PC-3 (cell line): Measurements from ENCODE around the gene CASS4. TPM values are rescaled to one million over a fixed set of nuclear protein-coding genes. Genes with fewer than 3 reads are reported as not detected.

Experiments
- ATAC-seq: fragments of 200-7000 bp; cut with Tn5 transposase; 2 replicates; pipeline ENCODE4 v1.9.1; 2020; ENCODE audit warnings: mild to moderate bottlenecking, moderate library complexity
- BruUV-seq: library from RNA; stranded (reverse); fragments of 400-500 nt; replicated peaks from 2 replicates; lab custom pipeline; 2021; lab: Mats Ljungman, UMichigan
- CTCF ChIA-PET: fragments of 300-600 bp; sonication (Branson Sonifier 250); formaldehyde crosslinking; loops from one replicate; lab custom pipeline; 2022; ENCODE audit warnings: antibody characterized with exemption; lab: Charles Lee
- POLR2A ChIA-PET: fragments of 300-600 bp; sonication (Branson Sonifier 250); formaldehyde crosslinking; loops from one replicate; lab custom pipeline; 2022; ENCODE audit warnings: antibody characterized with exemption; ENCODE audit not compliant: unreplicated experiment; lab: Charles Lee
- DNase-seq: peaks from one replicate; pipeline ENCODE4 v3.0.0-alpha.2; 2015
- H2AFZ ChIP-seq: fragments of 300-600 bp; sonication (generic); 2 replicates; pipeline ENCODE4 v1.6.0; 2016; ENCODE audit warnings: antibody characterized with exemption, low read length
- H3F3A ChIP-seq: fragments of 300-600 bp; sonication (generic); one replicate; pipeline ENCODE4 v1.6.0; 2017; ENCODE audit warnings: antibody characterized with exemption, low read length, control low read depth, mild to moderate bottlenecking; ENCODE audit not compliant: unreplicated experiment
- H3K27ac ChIP-seq: fragments of 300-600 bp; sonication (generic); 2 replicates; pipeline ENCODE4 v1.5.1; 2016; ENCODE audit warnings: mild to moderate bottlenecking, low read length
- H3K27me3 ChIP-seq: fragments of 300-600 bp; sonication (generic); 2 replicates; pipeline ENCODE4 v1.6.1; 2016; ENCODE audit warnings: low read length, mixed read lengths
- H3K36me3 ChIP-seq: fragments of 300-600 bp; sonication (generic); 2 replicates; pipeline ENCODE4 v1.6.1; 2016; ENCODE audit warnings: low read depth, mixed run types, low read length, mixed read lengths
- H3K4me1 ChIP-seq: fragments of 300-600 bp; sonication (generic); 2 replicates; pipeline ENCODE4 v1.5.1; 2016; ENCODE audit warnings: low read length; ENCODE audit not compliant: insufficient read depth
- H3K4me2 ChIP-seq: fragments of 300-600 bp; sonication (generic); 2 replicates; pipeline ENCODE4 v1.6.0; 2016; ENCODE audit warnings: low read length
- H3K4me3 ChIP-seq: fragments of 300-600 bp; sonication (generic); 2 replicates; pipeline ENCODE4 v1.5.1; 2016; ENCODE audit warnings: mild to moderate bottlenecking, low read length, mixed read lengths
- H3K79me2 ChIP-seq: fragments of 300-600 bp; sonication (generic); 2 replicates; pipeline ENCODE4 v1.6.1; 2017; ENCODE audit warnings: low read length, mixed read lengths
- H3K9ac ChIP-seq: fragments of 300-600 bp; sonication (generic); 2 replicates; pipeline ENCODE4 v1.6.0; 2016; ENCODE audit warnings: mild to moderate bottlenecking, low read length
- H3K9me2 ChIP-seq: fragments of 300-600 bp; sonication (generic); replicated peaks from 2 replicates; pipeline ENCODE4 v1.6.1; 2016; ENCODE audit warnings: mixed run types, low read length, mixed read lengths
- H3K9me3 ChIP-seq: fragments of 300-600 bp; sonication (generic); 2 replicates; pipeline ENCODE4 v1.6.1; 2016; ENCODE audit warnings: low read length, mixed read lengths
- H4K20me1 ChIP-seq: fragments of 300-600 bp; sonication (generic); 2 replicates; pipeline ENCODE4 v1.6.1; 2016; ENCODE audit warnings: low read length, mixed read lengths
- EZH2 ChIP-seq: fragments of 300-600 bp; sonication (generic); IDR thresholded peaks from one replicate; pipeline ENCODE4 v1.6.1; 2017; ENCODE audit warnings: antibody characterized with exemption, mild to moderate bottlenecking, low read length; ENCODE audit not compliant: unreplicated experiment
- EZH2phosphoT487 ChIP-seq: fragments of 300-600 bp; sonication (generic); IDR thresholded peaks from 2 replicates; pipeline ENCODE4 v1.6.1; 2018; ENCODE audit warnings: mild to moderate bottlenecking, antibody characterized with exemption, low read length, borderline replicate concordance
- intact Hi-C: fragments of 100-400 bp; cut with micrococcal nuclease; formaldehyde crosslinking; loops from 2 replicates; pipeline ENCODE4 v1.9.0; 2023
- total RNA-seq: library from RNA; depleted of rRNA; stranded (reverse); fragments of >200 nt; gene quantifications from 2 replicates; pipeline ENCODE4 v1.2.3, GENCODE V29; 2014
- TF ChIP-seq, protein P1 (sequence below): fragments of 300-600 bp; sonication (generic); conservative IDR thresholded peaks from 2 replicates; pipeline ENCODE4 v1.5.1; 2017; ENCODE audit warnings: antibody characterized with exemption, low read depth, mild to moderate bottlenecking, low read length

The CASS4 gene
- total RNA-seq, 1 experiment from 2014 or later = 0.04 TPM

DNA sequence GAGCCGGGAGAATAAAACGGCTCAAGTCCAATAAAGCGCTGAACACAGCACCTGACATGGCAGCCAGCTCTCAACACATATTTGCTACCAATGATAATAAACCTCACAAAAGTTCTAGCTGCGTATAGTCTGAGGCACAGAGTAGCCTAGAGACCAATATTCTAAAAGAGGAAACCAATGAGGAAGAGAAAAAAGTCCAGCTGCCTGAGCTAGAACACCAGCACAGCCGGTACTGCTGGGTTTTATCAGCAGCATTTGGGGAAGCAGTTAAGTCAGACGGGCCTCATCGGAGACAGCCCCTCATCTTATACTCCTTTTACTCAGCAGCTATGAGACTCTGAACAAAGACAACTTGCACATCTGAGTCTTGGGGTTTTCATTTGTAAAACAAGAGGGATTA is 53.9 kb downstream of the CASS4 start:
- Histone ChIP-seq H3K4me1 (peaks cover 17% of the 10 kb centered on the region), H3K4me3 (no peak overlapping the region), H3K79me2 (peaks cover 26% of the 10 kb centered on the region), H3K27me3 (peaks cover 26% of the 10 kb centered on the region), H3F3A (no peaks in the 10 kb centered on the region), H3K4me2 (no peak overlapping the region), H3K36me3 (no peaks in the 10 kb centered on the region), H3K27ac (no peak overlapping the region), H2AFZ (no peak overlapping the region), H3K9me3 (no peaks in the 10 kb centered on the region), H3K9me2 (no peaks in the 10 kb centered on the region), H4K20me1 (0 out of 2 replicates have a peak, but pooled peaks cover 4% of the 10 kb centered on the region), H3K9ac (no peak overlapping the region)
- BruUV-seq = no TSS peak
- ATAC-seq = no peak
- no peak for TF ChIP-seq EZH2phosphoT487
- no peak for TF ChIP-seq EZH2
- TF ChIP-seq, protein P1, sequence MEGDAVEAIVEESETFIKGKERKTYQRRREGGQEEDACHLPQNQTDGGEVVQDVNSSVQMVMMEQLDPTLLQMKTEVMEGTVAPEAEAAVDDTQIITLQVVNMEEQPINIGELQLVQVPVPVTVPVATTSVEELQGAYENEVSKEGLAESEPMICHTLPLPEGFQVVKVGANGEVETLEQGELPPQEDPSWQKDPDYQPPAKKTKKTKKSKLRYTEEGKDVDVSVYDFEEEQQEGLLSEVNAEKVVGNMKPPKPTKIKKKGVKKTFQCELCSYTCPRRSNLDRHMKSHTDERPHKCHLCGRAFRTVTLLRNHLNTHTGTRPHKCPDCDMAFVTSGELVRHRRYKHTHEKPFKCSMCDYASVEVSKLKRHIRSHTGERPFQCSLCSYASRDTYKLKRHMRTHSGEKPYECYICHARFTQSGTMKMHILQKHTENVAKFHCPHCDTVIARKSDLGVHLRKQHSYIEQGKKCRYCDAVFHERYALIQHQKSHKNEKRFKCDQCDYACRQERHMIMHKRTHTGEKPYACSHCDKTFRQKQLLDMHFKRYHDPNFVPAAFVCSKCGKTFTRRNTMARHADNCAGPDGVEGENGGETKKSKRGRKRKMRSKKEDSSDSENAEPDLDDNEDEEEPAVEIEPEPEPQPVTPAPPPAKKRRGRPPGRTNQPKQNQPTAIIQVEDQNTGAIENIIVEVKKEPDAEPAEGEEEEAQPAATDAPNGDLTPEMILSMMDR = no peak
- POLR2A ChIA-PET = no interaction called here
- intact Hi-C loops = no loop called here
- DNase-seq = no peak
- CTCF ChIA-PET = no interaction called here

DNA sequence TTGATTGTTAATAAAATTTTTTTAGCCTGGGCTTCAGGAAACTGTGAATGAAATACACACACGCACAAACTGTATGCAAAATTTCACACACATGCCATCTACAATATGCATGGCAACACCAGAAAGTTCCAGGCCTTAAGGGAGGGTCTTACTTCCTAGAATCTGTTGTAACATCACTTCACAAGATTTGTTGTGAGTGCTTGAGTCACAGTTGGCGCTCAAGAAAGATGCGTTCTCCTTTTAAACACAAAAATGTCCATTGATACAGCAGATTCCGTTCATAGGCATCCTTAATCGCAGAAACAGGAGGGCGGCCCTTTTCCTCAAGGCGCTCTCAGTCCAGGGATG is 55.9 kb downstream of the CASS4 start:
- BruUV-seq = TSS peak; percentile 91

More for the DNA sequence above, 55.9 kb downstream of the CASS4 start:
- H3K27ac ChIP-seq = no peak overlapping the region
- H3K27me3 ChIP-seq = peaks cover 9% of the 10 kb centered on the region
- intact Hi-C loops = loop anchor here (2.0 kb wide), 2 partner anchors 67 to 109 kb away; partner anchors contain the start of gene FAM210B
- no peaks in the 10 kb centered on the region for H3K9me3 ChIP-seq
- ATAC-seq (no peak; the same call in 1 of the 2 replicates), DNase-seq (no peak)
- peak overlapping the region; percentile 98 for H2AFZ ChIP-seq
- peak overlapping the region; percentile 89 for H3K9ac ChIP-seq
- H3K4me3 ChIP-seq = peak overlapping the region; percentile 88
- ChIA-PET POLR2A (no interaction called here), CTCF (no interaction called here)
- H3K79me2 ChIP-seq = peaks cover 35% of the 10 kb centered on the region
- H3K4me2 ChIP-seq = peak overlapping the region; percentile 85
- no peaks in the 10 kb centered on the region for H3K9me2 ChIP-seq
- no peaks in the 10 kb centered on the region for H3F3A ChIP-seq
- peaks cover 2% of the 10 kb centered on the region; the same call in 1 of the 2 replicates for H3K36me3 ChIP-seq
- H3K4me1 ChIP-seq = peaks cover 17% of the 10 kb centered on the region
- H4K20me1 ChIP-seq = 0 out of 2 replicates have a peak, but pooled peaks cover 4% of the 10 kb centered on the region
- TF ChIP-seq EZH2phosphoT487 = no peak
- TF ChIP-seq EZH2 = no peak
- TF ChIP-seq, protein P1 = no peak
